ENCODE results near the gene CASKIN1. TPM values are rescaled to one million over a fixed set of nuclear protein-coding genes. Genes with fewer than 3 reads are reported as not detected.
A peak's percentile ranks its signal among the peaks of the same experiment; 100 is the strongest.
"Not testable (repeated sequence)": the region's sequence is repeated elsewhere in the genome, so short reads cannot be mapped to it uniquely, and the experiment has no call there.

Gene CASKIN1
- total and polyA plus RNA-seq, 2 of the 8 experiments (the other 6 are each of a cell fraction or from before 2014, with no cell fraction given), result 1.2 to 6.4 TPM

- not testable (repeated sequence) for H3K9me3 ChIP-seq (ENCODE audit: insufficient read depth in 2 of 2, low read depth in 1 of 2, low read length in 1 of 2); H2BK15ac ChIP-seq (ENCODE audit: low read length); H4K91ac ChIP-seq (replicated peaks; ENCODE audit: insufficient read length, low read length); H3K27ac ChIP-seq (ENCODE audit: low read depth, low read length); H3K79me1 ChIP-seq (ENCODE audit: low read depth, low read length); H2BK12ac ChIP-seq (ENCODE audit: low read depth, low read length); H3K9ac ChIP-seq (replicated peaks in 1 of 4; ENCODE audit: extremely low read depth in 1 of 4, low read depth in 3 of 4, low read length in 3 of 4); H3K79me2 ChIP-seq (ENCODE audit: control insufficient read depth in 1 of 2, insufficient read depth in 2 of 2, low read length in 2 of 2); H3K4me3 ChIP-seq (ENCODE audit: extremely low read depth in 1 of 4, insufficient read depth in 2 of 4, low read depth in 3 of 4, low read length in 4 of 4); H3K23ac ChIP-seq (ENCODE audit: insufficient read length); H3K18ac ChIP-seq (ENCODE audit: extremely low read depth, low read length); H2BK20ac ChIP-seq (ENCODE audit: low read length); H4K8ac ChIP-seq (ENCODE audit: extremely low read depth, insufficient read depth, low read length); H3K14ac ChIP-seq (ENCODE audit: insufficient read length); H4K20me1 ChIP-seq (replicated peaks in 1 of 2; ENCODE audit: control insufficient read depth in 1 of 2, insufficient read depth in 2 of 2, low read length in 2 of 2); H2BK5ac ChIP-seq (ENCODE audit: low read depth, low read length); DNase-seq (ENCODE audit: low read depth in 1 of 2, low spot score in 2 of 2); H3K4ac ChIP-seq (replicated peaks; ENCODE audit: insufficient read length, low read depth, low read length); H4K5ac ChIP-seq (ENCODE audit: insufficient read length, low read depth, low read length); H3K56ac ChIP-seq (replicated peaks; ENCODE audit: insufficient read length, low read depth, low read length); H3K4me2 ChIP-seq (ENCODE audit: insufficient read depth in 1 of 2, low read depth in 2 of 2, low read length in 2 of 2); H2BK120ac ChIP-seq (replicated peaks; ENCODE audit: low read depth, low read length); FAIRE-seq; H2AFZ ChIP-seq (ENCODE audit: low read length)
- WGBS, 2 experiments (ENCODE audit: extremely low coverage in 1 of 2, insufficient coverage in 1 of 2, insufficient read length in 1 of 2, insufficient replicate concordance in 2 of 2, low coverage in 1 of 2, low lambda C conversion rate in 2 of 2, missing lambda C conversion rate in 1 of 2), result 94% methylated on average over 8 of the region's 8 CpGs; no CpG with 5 or more reads in 1 of the 2 experiments
- Histone ChIP-seq H3K4me1 (replicated peaks in 1 of 4; ENCODE audit: control insufficient read depth in 3 of 4, insufficient read depth in 4 of 4, low read length in 3 of 4) (peaks cover 0 to 10% (median 7%) of the 10 kb centered on the region in 4 experiments; a peak in 6 of 7 replicates), H3K36me3 (ENCODE audit: control insufficient read depth in 2 of 4, insufficient read depth in 4 of 4, low read length in 3 of 4) (peaks cover 0 to 14% (median 6%) of the 10 kb centered on the region in 4 experiments; a peak in 5 of 8 replicates), H2AK5ac (ENCODE audit: low read depth, low read length) (0 out of 2 replicates have a peak overlapping the region, but pooled peaks have one; percentile 53), H3K23me2 (ENCODE audit: low read depth, low read length) (peaks cover 11% of the 10 kb centered on the region; the same call in 1 of the 2 replicates), H3K27me3 (replicated peaks in 1 of 4; ENCODE audit: control insufficient read depth in 3 of 4, extremely low read depth in 1 of 4, insufficient read depth in 3 of 4, low read length in 3 of 4) (peaks cover 0 to 14% (median 6%) of the 10 kb centered on the region in 4 experiments; a peak in 5 of 7 replicates)
- ChIA-PET POLR2A (ENCODE audit: partially characterized antibody) (interaction anchor here (0.6 to 15.1 kb wide), 6 partner anchors 9 to 678 kb away, joined by 3 to 156 read pairs (median 4); partner anchors contain the start of genes PGP and TRAF7), CTCF (ENCODE audit: partially characterized antibody) (interaction anchor here (0.7 to 2.7 kb wide), 6 partner anchors 8 to 156 kb away, joined by 3 to 23 read pairs (median 3); no protein-coding TSS in a partner anchor)
Observed at GRCh38 chr16:2203119-2203688, 6.8 kb upstream of the CASKIN1 start.

All from H1 (cell line).